HCT116 (cell line): ENCODE results near the gene NAXE.

Experiments used
- ATF3 ChIP-seq: IDR thresholded peaks from 2 replicates; pipeline ENCODE4 v1.6.1; 2012
- CTCF ChIP-seq, 3 experiments: fragments of 200-600 bp in 1 of 3; sonication (generic) in 1 of 3; IDR thresholded peaks in 2 of 3; conservative IDR thresholded peaks in 1 of 3; 2 replicates each; pipeline ENCODE4 v1.5.1; 2012 to 2017; ENCODE audit warnings: low read depth in 2 of 3, low read length in 2 of 3, antibody characterized with exemption in 1 of 3, borderline replicate concordance in 1 of 3, control low read depth in 1 of 3, mild to moderate bottlenecking in 1 of 3, mixed read lengths in 1 of 3, mixed run types in 1 of 3, moderate library complexity in 1 of 3; ENCODE audit not compliant: insufficient read depth in 1 of 3
- EZH2 ChIP-seq: fragments of 200-600 bp; sonication (generic); IDR thresholded peaks from 2 replicates; pipeline ENCODE4 v1.6.1; 2017; ENCODE audit warnings: antibody characterized with exemption, mixed run types
- EZH2phosphoT487 ChIP-seq: fragments of 200-600 bp; IDR thresholded peaks from 2 replicates; pipeline ENCODE4 v1.6.1; 2018; ENCODE audit warnings: antibody characterized with exemption, borderline replicate concordance
- POLR2A ChIP-seq: IDR thresholded peaks from 2 replicates; pipeline ENCODE4 v1.7.0; 2011; ENCODE audit warnings: borderline replicate concordance; ENCODE audit not compliant: insufficient read depth, insufficient read length; ENCODE audit errors: extremely low read depth
- POLR2AphosphoS5 ChIP-seq: IDR thresholded peaks from 2 replicates; pipeline ENCODE4 v1.6.1; 2011; ENCODE audit warnings: mild to moderate bottlenecking, low read depth, low read length, moderate library complexity
- REST ChIP-seq: IDR thresholded peaks from 2 replicates; pipeline ENCODE4 v1.6.1; 2012; ENCODE audit warnings: low read depth
- SIN3A ChIP-seq: IDR thresholded peaks from 2 replicates; pipeline ENCODE4 v1.6.1; 2012; ENCODE audit warnings: low read depth
- SP1 ChIP-seq: IDR thresholded peaks from 2 replicates; pipeline ENCODE4 v1.6.1; 2012; ENCODE audit warnings: low read depth
- SRF ChIP-seq: IDR thresholded peaks from 2 replicates; pipeline ENCODE4 v1.6.1; 2012; ENCODE audit warnings: low read depth
- TCF7L2 ChIP-seq: IDR thresholded peaks from 2 replicates; pipeline ENCODE4 v1.7.0; 2011; ENCODE audit warnings: borderline replicate concordance, inconsistent platforms; ENCODE audit not compliant: insufficient read depth, insufficient read length; ENCODE audit errors: extremely low read depth

- no peak for TF ChIP-seq CTCF (IDR thresholded peaks at IDR 0.05 in 2 of 3, conservative IDR thresholded peaks at IDR 0.05 in 1 of 3; ENCODE audit: borderline replicate concordance in 1 of 3, insufficient read depth in 1 of 3, low read depth in 2 of 3, low read length in 2 of 3)
- no peak for TF ChIP-seq REST
- no peak for TF ChIP-seq POLR2AphosphoS5
- TF ChIP-seq POLR2A = no peak
- TF ChIP-seq EZH2phosphoT487 = no peak
- TF ChIP-seq EZH2 = no peak
- no peak for TF ChIP-seq SRF
- TF ChIP-seq SIN3A = no peak
- no peak for TF ChIP-seq TCF7L2
- TF ChIP-seq ATF3 = no peak
- no peak for TF ChIP-seq SP1
Measured at GRCh38 chr1:156622581-156623297, 31.2 kb downstream of the NAXE start.
